Mesenchymal stem cell (in vitro differentiated cells and primary cell): Measurements from ENCODE around the gene TRIP13.

ENCODE experiments used
- DNase-seq: peaks from one replicate; pipeline ENCODE4 v3.0.0-alpha.2; 2013
- H2AFZ ChIP-seq: one replicate; pipeline ENCODE4 v1.6.1; 2013; ENCODE audit warnings: low read depth, mild to moderate bottlenecking, control low read depth, inconsistent platforms, low read length, moderate library complexity
- H2AK5ac ChIP-seq: 2 replicates; pipeline ENCODE4 v1.6.1; 2013; ENCODE audit warnings: low read length, moderate library complexity, mild to moderate bottlenecking, inconsistent platforms; ENCODE audit not compliant: severe bottlenecking
- H2BK120ac ChIP-seq: one replicate; pipeline ENCODE4 v1.6.1; 2013; ENCODE audit warnings: low read depth, mild to moderate bottlenecking, inconsistent platforms, low read length, moderate library complexity
- H2BK12ac ChIP-seq, 2 experiments: one replicate each; pipeline ENCODE4 v1.6.1; 2013; ENCODE audit warnings: inconsistent platforms in 2 of 2, low read length in 2 of 2, mild to moderate bottlenecking in 2 of 2, moderate library complexity in 2 of 2, control low read depth in 1 of 2
- H2BK15ac ChIP-seq: one replicate; pipeline ENCODE4 v1.6.1; 2013; ENCODE audit warnings: mild to moderate bottlenecking, low read depth, inconsistent platforms; ENCODE audit not compliant: poor library complexity, severe bottlenecking
- H2BK5ac ChIP-seq: 2 replicates; pipeline ENCODE4 v1.6.1; 2013; ENCODE audit warnings: low read depth, mild to moderate bottlenecking, low read length, control low read depth, inconsistent platforms; ENCODE audit not compliant: poor library complexity, severe bottlenecking
- H3K14ac ChIP-seq, 2 experiments: one replicate each; pipeline ENCODE4 v1.6.1; 2013; ENCODE audit warnings: inconsistent platforms in 2 of 2, low read length in 2 of 2, control low read depth in 1 of 2, mild to moderate bottlenecking in 1 of 2, moderate library complexity in 1 of 2
- H3K18ac ChIP-seq, 2 experiments: one replicate each; pipeline ENCODE4 v1.6.1; 2013; ENCODE audit warnings: inconsistent platforms in 2 of 2, low read length in 2 of 2, control low read depth in 1 of 2, low read depth in 1 of 2, mild to moderate bottlenecking in 1 of 2
- H3K23ac ChIP-seq, 2 experiments: one replicate each; pipeline ENCODE4 v1.6.1; 2013; ENCODE audit warnings: inconsistent platforms in 2 of 2, low read length in 2 of 2, mild to moderate bottlenecking in 2 of 2, moderate library complexity in 2 of 2, control low read depth in 1 of 2
- H3K27ac ChIP-seq: 2 replicates; pipeline ENCODE4 v1.5.1; 2013; ENCODE audit warnings: mild to moderate bottlenecking, moderate library complexity, low read length, control low read depth, inconsistent platforms; ENCODE audit not compliant: poor library complexity, severe bottlenecking
- H3K27me3 ChIP-seq, 2 experiments: 2 replicates each; pipeline versions ENCODE4 v1.6.1 to v1.7.0; 2013; ENCODE audit warnings: low read length in 2 of 2, mild to moderate bottlenecking in 2 of 2, moderate library complexity in 2 of 2, control low read depth in 1 of 2, inconsistent platforms in 1 of 2; ENCODE audit not compliant: control insufficient read depth in 1 of 2, insufficient read depth in 1 of 2
- H3K36me3 ChIP-seq, 2 experiments: 2 replicates each; pipeline versions ENCODE4 v1.6.1 to v1.7.0; 2013; ENCODE audit warnings: low read length in 2 of 2, control low read depth in 1 of 2, inconsistent platforms in 1 of 2, low read depth in 1 of 2, mild to moderate bottlenecking in 1 of 2; ENCODE audit not compliant: insufficient read depth in 2 of 2, control insufficient read depth in 1 of 2
- H3K4ac ChIP-seq, 2 experiments: one replicate each; pipeline ENCODE4 v1.6.1; 2013; ENCODE audit warnings: inconsistent platforms in 2 of 2, low read length in 2 of 2, mild to moderate bottlenecking in 2 of 2, moderate library complexity in 2 of 2, control low read depth in 1 of 2, low read depth in 1 of 2
- H3K4me1 ChIP-seq: 2 replicates; pipeline ENCODE4 v1.6.1; 2013; ENCODE audit warnings: low read depth, low read length, control low read depth; ENCODE audit not compliant: control insufficient read depth, insufficient read depth
- H3K4me2 ChIP-seq: 2 replicates; pipeline ENCODE4 v1.6.1; 2013; ENCODE audit warnings: low read length, mild to moderate bottlenecking, inconsistent platforms; ENCODE audit not compliant: poor library complexity, severe bottlenecking
- H3K4me3 ChIP-seq, 2 experiments: 2 replicates each; pipeline versions ENCODE4 v1.5.1 to v1.7.0; 2013; ENCODE audit warnings: low read length in 2 of 2, mild to moderate bottlenecking in 2 of 2, control low read depth in 1 of 2, low read depth in 1 of 2; ENCODE audit not compliant: insufficient read depth in 1 of 2
- H3K79me1 ChIP-seq: replicated peaks from 2 replicates; pipeline ENCODE4 v1.6.1; 2013; ENCODE audit warnings: mild to moderate bottlenecking, control low read depth, low read length, inconsistent platforms; ENCODE audit not compliant: poor library complexity, severe bottlenecking
- H3K9ac ChIP-seq: 2 replicates; pipeline ENCODE4 v1.7.0; 2013; ENCODE audit warnings: mild to moderate bottlenecking, low read length, moderate library complexity
- H3K9me3 ChIP-seq: 2 replicates; pipeline ENCODE4 v1.7.0; 2013; ENCODE audit warnings: mild to moderate bottlenecking, low read length; ENCODE audit not compliant: control insufficient read depth
- H4K8ac ChIP-seq: one replicate; pipeline ENCODE4 v1.6.1; 2013; ENCODE audit warnings: inconsistent platforms, mild to moderate bottlenecking, low read length, moderate library complexity
- H4K91ac ChIP-seq: one replicate; pipeline ENCODE4 v1.6.1; 2013; ENCODE audit warnings: mild to moderate bottlenecking, low read length, inconsistent platforms
- WGBS: methylation state at CpG from one replicate; pipeline ENCODE4 v1.1.7; 2013; ENCODE audit warnings: mixed read lengths; 5-methylcytosine and 5-hydroxymethylcytosine counted together

Gene TRIP13

GRCh38 chr5:851076-851475 lies 41.6 kb upstream of the TRIP13 start:
- peaks cover 2% of the 10 kb centered on the region for H3K4me1 ChIP-seq
- no peak for DNase-seq
- H4K91ac ChIP-seq = no peak overlapping the region
- no peaks in the 10 kb centered on the region for H3K36me3 ChIP-seq
- no peak overlapping the region for H3K4me3 ChIP-seq
- H3K18ac ChIP-seq = no peak overlapping the region
- no peak overlapping the region for H2AK5ac ChIP-seq
- WGBS = 89% methylated on average over 19 of the region's 19 CpGs
- peaks cover 4 to 52% of the 10 kb centered on the region in 2 experiments for H3K27me3 ChIP-seq
- no peak overlapping the region for H3K23ac ChIP-seq
- no peak overlapping the region for H3K9ac ChIP-seq
- no peaks in the 10 kb centered on the region for H3K9me3 ChIP-seq
- H2BK5ac ChIP-seq = no peak overlapping the region
- no peak overlapping the region for H3K4ac ChIP-seq
- H2AFZ ChIP-seq = no peak overlapping the region
- no peak overlapping the region for H2BK12ac ChIP-seq
- no peak overlapping the region for H4K8ac ChIP-seq
- no peak overlapping the region for H2BK15ac ChIP-seq
- H3K14ac ChIP-seq = no peak overlapping the region
- no peak overlapping the region for H3K4me2 ChIP-seq
- H3K79me1 ChIP-seq = no peaks in the 10 kb centered on the region
- no peak overlapping the region for H3K27ac ChIP-seq
- no peak overlapping the region for H2BK120ac ChIP-seq

DNA sequence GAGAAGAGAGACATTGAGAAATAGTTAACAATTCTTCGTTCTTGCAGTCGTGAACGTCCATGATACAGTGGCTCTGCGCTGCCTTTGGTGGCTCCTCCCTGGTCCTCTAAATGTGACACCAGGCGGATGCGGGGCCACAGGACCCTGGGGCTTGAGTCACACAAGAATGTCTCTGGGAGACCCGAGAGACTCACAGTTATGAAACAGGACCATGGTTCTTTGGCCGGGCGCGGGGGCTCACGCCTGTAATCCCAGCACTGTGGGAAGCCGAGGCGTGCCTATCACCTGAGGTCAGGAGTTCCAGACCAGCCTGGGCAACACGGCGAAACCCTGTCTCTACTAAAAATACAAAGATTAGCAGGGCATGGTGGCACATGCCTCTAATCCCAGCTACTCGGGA lies 41.1 kb upstream of the TRIP13 start:
- no peak overlapping the region for H3K9ac ChIP-seq
- H3K9me3 ChIP-seq = no peaks in the 10 kb centered on the region
- H2AK5ac ChIP-seq = no peak overlapping the region
- no peak overlapping the region for H3K23ac ChIP-seq
- no peak overlapping the region for H3K14ac ChIP-seq
- no peak overlapping the region for H3K18ac ChIP-seq
- no peak overlapping the region for H2BK15ac ChIP-seq
- no peak overlapping the region for H2BK120ac ChIP-seq
- no peak overlapping the region for H4K91ac ChIP-seq
- H2BK5ac ChIP-seq = no peak overlapping the region
- H2AFZ ChIP-seq = no peak overlapping the region
- no peak overlapping the region for H3K4me3 ChIP-seq
- no peaks in the 10 kb centered on the region for H3K36me3 ChIP-seq
- H3K4me2 ChIP-seq = no peak overlapping the region
- H3K79me1 ChIP-seq = no peaks in the 10 kb centered on the region
- H4K8ac ChIP-seq = no peak overlapping the region
- DNase-seq = no peak
- peaks cover 4 to 52% of the 10 kb centered on the region in 2 experiments for H3K27me3 ChIP-seq
- 96% methylated on average over 15 of the region's 16 CpGs for WGBS
- H2BK12ac ChIP-seq = no peak overlapping the region
- peaks cover 4% of the 10 kb centered on the region for H3K4me1 ChIP-seq
- H3K4ac ChIP-seq = no peak overlapping the region
- H3K27ac ChIP-seq = no peak overlapping the region

DNA sequence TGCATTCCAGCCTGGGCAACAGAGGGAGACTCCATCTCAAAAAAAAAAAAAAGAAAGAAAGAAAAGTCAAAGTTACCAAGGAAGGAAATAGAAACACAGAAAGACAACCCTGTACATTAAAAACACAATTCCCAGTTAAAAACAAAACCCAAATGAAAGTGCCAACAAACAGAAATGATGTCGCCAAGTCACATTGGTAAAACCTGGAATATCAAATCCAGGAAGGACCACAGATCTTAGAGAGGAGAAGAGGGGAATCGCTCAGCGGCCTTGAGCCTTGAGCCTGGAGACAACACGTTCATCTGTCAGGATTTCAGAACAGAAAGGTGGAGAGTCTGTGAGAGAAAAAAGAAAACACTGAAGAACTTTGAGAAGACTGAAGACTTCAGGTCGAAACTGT lies 40.7 kb upstream of the TRIP13 start:
- no peak overlapping the region for H3K9ac ChIP-seq
- no peaks in the 10 kb centered on the region for H3K9me3 ChIP-seq
- H3K18ac ChIP-seq = no peak overlapping the region
- DNase-seq = no peak
- H2BK12ac ChIP-seq = no peak overlapping the region
- H2AK5ac ChIP-seq = no peak overlapping the region
- no peak overlapping the region for H2BK5ac ChIP-seq
- H3K4me3 ChIP-seq = no peak overlapping the region
- no peaks in the 10 kb centered on the region for H3K36me3 ChIP-seq
- no peak overlapping the region for H3K4ac ChIP-seq
- H3K4me1 ChIP-seq = peaks cover 4% of the 10 kb centered on the region
- no peak overlapping the region for H4K8ac ChIP-seq
- no peak overlapping the region for H4K91ac ChIP-seq
- no peak overlapping the region for H3K23ac ChIP-seq
- H3K4me2 ChIP-seq = no peak overlapping the region
- 90% methylated on average over 5 of the region's 5 CpGs for WGBS
- no peaks in the 10 kb centered on the region for H3K79me1 ChIP-seq
- no peak overlapping the region for H2BK120ac ChIP-seq
- H3K27me3 ChIP-seq = peaks cover 4 to 52% of the 10 kb centered on the region in 2 experiments
- no peak overlapping the region for H2AFZ ChIP-seq
- H2BK15ac ChIP-seq = no peak overlapping the region
- no peak overlapping the region for H3K14ac ChIP-seq
- H3K27ac ChIP-seq = no peak overlapping the region

- Histone ChIP-seq H3K4ac (no peak overlapping the region), H2BK12ac (no peak overlapping the region), H3K27me3 (peaks cover 4 to 52% of the 10 kb centered on the region in 2 experiments), H3K23ac (peak overlapping the region in 1 of 2 experiments; percentile 40), H4K91ac (no peak overlapping the region), H3K4me2 (no peak overlapping the region), H2BK15ac (no peak overlapping the region), H2BK5ac (no peak overlapping the region), H3K4me1 (peaks cover 4% of the 10 kb centered on the region), H4K8ac (no peak overlapping the region), H3K36me3 (no peaks in the 10 kb centered on the region), H3K9me3 (no peaks in the 10 kb centered on the region), H3K4me3 (no peak overlapping the region), H3K27ac (no peak overlapping the region), H3K79me1 (no peaks in the 10 kb centered on the region), H2AK5ac (no peak overlapping the region), H2AFZ (no peak overlapping the region), H3K9ac (no peak overlapping the region), H2BK120ac (no peak overlapping the region), H3K18ac (no peak overlapping the region), H3K14ac (peak overlapping the region in 1 of 2 experiments; percentile 22)
- WGBS = 95% methylated on average over 55 of the region's 55 CpGs
- no peak for DNase-seq
Observed at GRCh38 chr5:852431-853401, 40.0 kb upstream of the TRIP13 start.
